ENCODE results near the gene MYPOP. TPM values are rescaled to one million over a fixed set of nuclear protein-coding genes. Genes with fewer than 3 reads are reported as not detected.

The MYPOP gene
- total and polyA plus RNA-seq, 9 of the 15 experiments (the other 6 are each of a cell fraction or from before 2014, with no cell fraction given) = 0.32 to 7.6 (median 1.6) TPM

DNA sequence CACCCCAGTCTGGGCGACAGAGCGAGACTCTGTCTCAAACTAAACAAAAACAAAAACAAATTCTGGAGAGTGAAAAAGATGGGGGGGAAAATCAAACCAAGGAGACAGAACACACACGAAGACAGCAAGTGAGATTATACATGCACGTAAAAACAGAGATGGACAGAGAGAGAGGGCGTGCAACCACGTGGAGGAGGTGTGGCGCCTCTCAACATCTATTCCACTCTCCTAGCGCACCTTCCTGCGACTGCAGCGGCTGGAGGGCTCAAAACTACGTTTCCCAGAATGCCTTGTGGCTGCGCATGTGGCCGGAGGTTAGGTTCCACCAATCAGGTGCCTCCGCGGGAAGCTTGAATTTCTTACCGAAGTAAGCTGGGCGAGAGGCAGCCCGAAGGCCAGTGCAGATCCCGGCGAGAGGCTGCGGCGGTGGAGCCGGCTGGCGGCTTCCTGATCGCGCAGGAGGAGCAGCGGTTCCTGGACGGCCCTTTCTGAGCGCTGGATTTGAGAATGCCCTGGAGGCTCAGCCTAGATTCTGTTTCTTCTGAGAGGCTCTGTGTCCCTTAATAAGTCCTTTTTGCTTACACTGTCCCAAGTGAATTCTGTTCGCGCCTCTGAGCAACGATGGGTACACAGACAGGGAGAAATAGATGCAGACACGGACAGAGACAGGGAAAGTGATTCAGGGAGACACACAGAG is 25.3 kb upstream of the MYPOP start (continued):
- TF ChIP-seq, protein P1, sequence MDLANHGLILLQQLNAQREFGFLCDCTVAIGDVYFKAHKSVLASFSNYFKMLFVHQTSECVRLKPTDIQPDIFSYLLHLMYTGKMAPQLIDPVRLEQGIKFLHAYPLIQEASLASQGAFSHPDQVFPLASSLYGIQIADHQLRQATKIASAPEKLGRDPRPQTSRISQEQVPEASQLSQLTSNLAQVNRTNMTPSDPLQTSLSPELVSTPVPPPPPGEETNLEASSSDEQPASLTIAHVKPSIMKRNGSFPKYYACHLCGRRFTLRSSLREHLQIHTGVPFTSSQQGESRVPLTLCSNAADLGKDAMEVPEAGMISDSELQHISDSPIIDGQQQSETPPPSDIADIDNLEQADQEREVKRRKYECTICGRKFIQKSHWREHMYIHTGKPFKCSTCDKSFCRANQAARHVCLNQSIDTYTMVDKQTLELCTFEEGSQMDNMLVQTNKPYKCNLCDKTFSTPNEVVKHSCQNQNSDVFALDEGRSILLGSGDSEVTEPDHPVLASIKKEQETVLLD (IDR thresholded peaks at IDR 0.05) = no peak
- TF ChIP-seq HDAC3 (IDR thresholded peaks at IDR 0.05; ENCODE audit: borderline replicate concordance, partially characterized antibody) = no peak
- no peak for TF ChIP-seq SMC3 (conservative IDR thresholded peaks at IDR 0.05; ENCODE audit: insufficient read depth, low read depth, low read length)
- no peak for TF ChIP-seq KDM2B (CRISPR knock-in tag; IDR thresholded peaks at IDR 0.05)
- TF ChIP-seq JUNB (CRISPR knock-in tag; conservative IDR thresholded peaks at IDR 0.05) = no peak
- 0 out of 2 replicates have a peak, but pooled peaks have one; percentile 55 for TF ChIP-seq ZNF766 (CRISPR knock-in tag; conservative IDR thresholded peaks at IDR 0.05)
- TF ChIP-seq E2F4 (CRISPR knock-in tag; IDR thresholded peaks at IDR 0.05; ENCODE audit: low read depth) = peak; percentile 100
- TF ChIP-seq NFE2L1 (tag; IDR thresholded peaks at IDR 0.05; ENCODE audit: borderline replicate concordance, low read depth) = no peak
- TF ChIP-seq FUS (optimal IDR thresholded peaks at IDR 0.05; ENCODE audit: low read depth, low read length) = no peak
- TF ChIP-seq CREM (IDR thresholded peaks at IDR 0.05; ENCODE audit: low read depth) = peak; percentile 95
- no peak for TF ChIP-seq ARHGAP35 (IDR thresholded peaks at IDR 0.05; ENCODE audit: partially characterized antibody)
- 0 out of 2 replicates have a peak, but pooled peaks have one; percentile 30 for TF ChIP-seq SMAD4 (CRISPR knock-in tag; conservative IDR thresholded peaks at IDR 0.05)
- TF ChIP-seq MCM5 (IDR thresholded peaks at IDR 0.05; ENCODE audit: low read depth) = no peak
- no peak for TF ChIP-seq KAT8 (IDR thresholded peaks at IDR 0.05; ENCODE audit: low read depth)
- TF ChIP-seq ZKSCAN3 (CRISPR knock-in tag; IDR thresholded peaks at IDR 0.05) = no peak
- TF ChIP-seq RCOR1 (IDR thresholded peaks at IDR 0.05; ENCODE audit: borderline replicate concordance in 1 of 2, low read depth in 2 of 2, low read length in 2 of 2) = no peak
- no peak for TF ChIP-seq FIP1L1 (IDR thresholded peaks at IDR 0.05; ENCODE audit: low read depth, low read length, poor library complexity, severe bottlenecking)
- no peak for TF ChIP-seq XRCC5 (IDR thresholded peaks at IDR 0.05; ENCODE audit: low read depth, low read length)
- TF ChIP-seq ZNF311 (CRISPR knock-in tag; IDR thresholded peaks at IDR 0.05) = no peak
- TF ChIP-seq, protein P2, sequence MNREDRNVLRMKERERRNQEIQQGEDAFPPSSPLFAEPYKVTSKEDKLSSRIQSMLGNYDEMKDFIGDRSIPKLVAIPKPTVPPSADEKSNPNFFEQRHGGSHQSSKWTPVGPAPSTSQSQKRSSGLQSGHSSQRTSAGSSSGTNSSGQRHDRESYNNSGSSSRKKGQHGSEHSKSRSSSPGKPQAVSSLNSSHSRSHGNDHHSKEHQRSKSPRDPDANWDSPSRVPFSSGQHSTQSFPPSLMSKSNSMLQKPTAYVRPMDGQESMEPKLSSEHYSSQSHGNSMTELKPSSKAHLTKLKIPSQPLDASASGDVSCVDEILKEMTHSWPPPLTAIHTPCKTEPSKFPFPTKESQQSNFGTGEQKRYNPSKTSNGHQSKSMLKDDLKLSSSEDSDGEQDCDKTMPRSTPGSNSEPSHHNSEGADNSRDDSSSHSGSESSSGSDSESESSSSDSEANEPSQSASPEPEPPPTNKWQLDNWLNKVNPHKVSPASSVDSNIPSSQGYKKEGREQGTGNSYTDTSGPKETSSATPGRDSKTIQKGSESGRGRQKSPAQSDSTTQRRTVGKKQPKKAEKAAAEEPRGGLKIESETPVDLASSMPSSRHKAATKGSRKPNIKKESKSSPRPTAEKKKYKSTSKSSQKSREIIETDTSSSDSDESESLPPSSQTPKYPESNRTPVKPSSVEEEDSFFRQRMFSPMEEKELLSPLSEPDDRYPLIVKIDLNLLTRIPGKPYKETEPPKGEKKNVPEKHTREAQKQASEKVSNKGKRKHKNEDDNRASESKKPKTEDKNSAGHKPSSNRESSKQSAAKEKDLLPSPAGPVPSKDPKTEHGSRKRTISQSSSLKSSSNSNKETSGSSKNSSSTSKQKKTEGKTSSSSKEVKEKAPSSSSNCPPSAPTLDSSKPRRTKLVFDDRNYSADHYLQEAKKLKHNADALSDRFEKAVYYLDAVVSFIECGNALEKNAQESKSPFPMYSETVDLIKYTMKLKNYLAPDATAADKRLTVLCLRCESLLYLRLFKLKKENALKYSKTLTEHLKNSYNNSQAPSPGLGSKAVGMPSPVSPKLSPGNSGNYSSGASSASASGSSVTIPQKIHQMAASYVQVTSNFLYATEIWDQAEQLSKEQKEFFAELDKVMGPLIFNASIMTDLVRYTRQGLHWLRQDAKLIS (CRISPR knock-in tag; IDR thresholded peaks at IDR 0.05) = 0 out of 2 replicates have a peak, but pooled peaks have one; percentile 40
- TF ChIP-seq ZNF699 (CRISPR knock-in tag; IDR thresholded peaks at IDR 0.05; ENCODE audit: insufficient replicate concordance) = no peak
- no peak for TF ChIP-seq NR1H2 (CRISPR knock-in tag; IDR thresholded peaks at IDR 0.05)
- peak; percentile 16 for TF ChIP-seq ZFP36 (IDR thresholded peaks at IDR 0.05; ENCODE audit: low read depth, low read length, partially characterized antibody)
- TF ChIP-seq TBP (optimal IDR thresholded peaks at IDR 0.05; ENCODE audit: low read depth, low read length) = peak; percentile 79
